Stimulated activated CD4-positive, alpha-beta T cell treated with anti-CD3 and anti-CD28 coated beads, Interleukin-15, amount 100 ng/mL, for 24 hours (primary cell): Measurements from ENCODE around the gene CHRNG.

Source experiments
- DNase-seq: peaks from one replicate; pipeline ENCODE4 v3.0.0-alpha.2; 2020

CHRNG gene

GRCh38 chr2:232506709-232507108 is 32.8 kb upstream of the CHRNG start:
- DNase-seq = no peak

- no peak for DNase-seq
These were observed 31.2 kb upstream of the CHRNG start for GRCh38 chr2:232508251-232508650.

- DNase-seq = no peak
These were observed 28.1 kb upstream of the CHRNG start for GRCh38 chr2:232511336-232511890.

GRCh38 chr2:232512602-232513001 is 26.9 kb upstream of the CHRNG start:
- DNase-seq = no peak

- no peak for DNase-seq
These were observed 26.1 kb upstream of the CHRNG start for GRCh38 chr2:232513353-232513752.

- DNase-seq = no peak
These were observed 23.9 kb upstream of the CHRNG start for GRCh38 chr2:232515639-232516038.

- no peak for DNase-seq
These were observed 22.9 kb upstream of the CHRNG start for GRCh38 chr2:232516551-232516950.

- DNase-seq = no peak
These were observed 20.6 kb upstream of the CHRNG start for GRCh38 chr2:232518844-232519243.

- DNase-seq = no peak
These were observed 19.7 kb upstream of the CHRNG start, which contains the start of gene PRSS56 for GRCh38 chr2:232519581-232520438. PRSS56 (plus strand) TSS chr2:232520388; CDS start chr2:232520599, 211 bp downstream.

- DNase-seq = no peak
These were observed 19.0 kb upstream of the CHRNG start for GRCh38 chr2:232520489-232520888.

- DNase-seq = no peak
These were observed 18.4 kb upstream of the CHRNG start for GRCh38 chr2:232521098-232521497.

GRCh38 chr2:232521959-232522622 is 17.4 kb upstream of the CHRNG start:
- peak; percentile 78 for DNase-seq

GRCh38 chr2:232522623-232523401 is 16.7 kb upstream of the CHRNG start:
- DNase-seq = no peak

- DNase-seq = no peak
These were observed 16.1 kb upstream of the CHRNG start for GRCh38 chr2:232523402-232523681.

GRCh38 chr2:232523682-232524597 is 15.6 kb upstream of the CHRNG start:
- peak; percentile 69 for DNase-seq

GRCh38 chr2:232524771-232525170 is 14.7 kb upstream of the CHRNG start:
- DNase-seq = no peak

GRCh38 chr2:232525199-232525598 is 14.3 kb upstream of the CHRNG start:
- DNase-seq = no peak

- DNase-seq = no peak
These were observed 13.6 kb upstream of the CHRNG start, which contains the start of gene CHRND for GRCh38 chr2:232525791-232526371. CHRND (plus strand) TSS chr2:232526160; CDS start chr2:232526216, 56 bp downstream.

- no peak for DNase-seq
These were observed 13.0 kb upstream of the CHRNG start for GRCh38 chr2:232526372-232526941.

GRCh38 chr2:232527905-232528470 is 11.5 kb upstream of the CHRNG start:
- no peak for DNase-seq
